Gastrocnemius medialis (tissue), 4 donors: Measurements from ENCODE around the gene HDAC4. TPM values are rescaled to one million over a fixed set of nuclear protein-coding genes. Genes with fewer than 3 reads are reported as not detected.
A peak's percentile ranks its signal among the peaks of the same experiment; 100 is the strongest.

ENCODE experiments used
- ATAC-seq, 2 donors: fragments of 150-250 bp; one replicate each; pipeline ENCODE4 v1.9.1; 2016
- DNase-seq, 2 donors: peaks; one replicate each; pipeline ENCODE4 v3.0.0-alpha.2; 2019
- H3K27ac ChIP-seq, 4 donors: fragments of 200-600 bp; sonication (generic); 1 replicate in 1 of 4; 2 replicates in 3 of 4; pipeline ENCODE4 v1.5.1; 2016 to 2018; ENCODE audit warnings: mild to moderate bottlenecking in 2 of 4, moderate library complexity in 1 of 4
- H3K27me3 ChIP-seq, 3 donors: fragments of 200-600 bp; sonication (generic) in 2 of 3; 1 replicate in 1 of 3; 2 replicates in 2 of 3; pipeline versions ENCODE4 v1.5.1 to v1.6.0; 2016 to 2019; ENCODE audit warnings: mild to moderate bottlenecking in 1 of 3, moderate library complexity in 1 of 3
- H3K36me3 ChIP-seq, 2 donors: fragments of 200-600 bp; sonication (generic) in 1 of 2; one replicate each; pipeline ENCODE4 v1.5.1; 2017 to 2018
- H3K4me1 ChIP-seq, 2 donors: fragments of 200-600 bp; sonication (generic) in 1 of 2; one replicate each; pipeline ENCODE4 v1.5.1; 2016 to 2017; ENCODE audit warnings: mild to moderate bottlenecking in 2 of 2
- H3K4me3 ChIP-seq, 4 donors: fragments of 200-600 bp; sonication (generic) in 3 of 4; 1 replicate in 1 of 4; 2 replicates in 3 of 4; pipeline ENCODE4 v1.5.1; 2016 to 2019; ENCODE audit warnings: mild to moderate bottlenecking in 2 of 4
- H3K9me3 ChIP-seq, 3 donors: fragments of 200-600 bp; sonication (generic) in 2 of 3; 1 replicate in 1 of 3; 2 replicates in 2 of 3; pipeline ENCODE4 v1.5.1; 2016 to 2019
- POLR2A ChIP-seq, 2 donors: fragments of 450-650 bp; IDR thresholded peaks; one replicate each; pipeline ENCODE4 v1.6.1; 2017; ENCODE audit warnings: antibody characterized with exemption in 2 of 2, mild to moderate bottlenecking in 2 of 2, moderate library complexity in 2 of 2
- in situ Hi-C, 4 donors: fragments of 200-750 bp; cut with MboI; loops; one replicate each; pipeline versions ENCODE4 v1.15.0 to v1.8.0; 2017; ENCODE audit warnings: low sequenced_read_pairs in 4 of 4
- intact Hi-C: fragments of 100-400 bp; cut with DNase I; formaldehyde crosslinking; loops from one replicate; pipeline ENCODE4 v1.15.1; 2023; ENCODE audit warnings: low total_unique reads
- total RNA-seq, 4 donors: library from RNA; depleted of rRNA; stranded (reverse); fragments of >200 nt; gene quantifications; one replicate each; pipeline versions ENCODE4 v1.1.0 to v1.2.3, GENCODE V29; 2016
- TF ChIP-seq, protein P1 (sequence below), 5 experiments: fragments of 450-650 bp in 3 of 5; fragments of 200-600 bp in 2 of 5; sonication (generic) in 2 of 5; IDR thresholded peaks in 4 of 5; conservative IDR thresholded peaks in 1 of 5; 1 replicate in 4 of 5; 2 replicates in 1 of 5; pipeline ENCODE4 v1.5.1; 2016 to 2019; ENCODE audit warnings: antibody characterized with exemption in 5 of 5, mild to moderate bottlenecking in 3 of 5, moderate library complexity in 3 of 5

The HDAC4 gene
- total RNA-seq, 4 donors from 2014 or later = 23.6 to 257 (median 119) TPM

- no peaks in the 10 kb centered on the region for H3K4me1 ChIP-seq
- H3K27ac ChIP-seq = no peak overlapping the region
- no peaks in the 10 kb centered on the region for H3K27me3 ChIP-seq
- ATAC-seq = no peak
- no peak for DNase-seq
- H3K36me3 ChIP-seq = no peaks in the 10 kb centered on the region
- intact Hi-C loops = no loop called here
- in situ Hi-C loops = loop anchor here in 1 of 4 donors (25.0 kb wide), 1 partner anchor 476 kb away; no protein-coding TSS in a partner anchor
- H3K4me3 ChIP-seq = no peak overlapping the region
- H3K9me3 ChIP-seq = no peaks in the 10 kb centered on the region
- no peak for TF ChIP-seq POLR2A (IDR thresholded peaks at IDR 0.05)
- TF ChIP-seq, protein P1, sequence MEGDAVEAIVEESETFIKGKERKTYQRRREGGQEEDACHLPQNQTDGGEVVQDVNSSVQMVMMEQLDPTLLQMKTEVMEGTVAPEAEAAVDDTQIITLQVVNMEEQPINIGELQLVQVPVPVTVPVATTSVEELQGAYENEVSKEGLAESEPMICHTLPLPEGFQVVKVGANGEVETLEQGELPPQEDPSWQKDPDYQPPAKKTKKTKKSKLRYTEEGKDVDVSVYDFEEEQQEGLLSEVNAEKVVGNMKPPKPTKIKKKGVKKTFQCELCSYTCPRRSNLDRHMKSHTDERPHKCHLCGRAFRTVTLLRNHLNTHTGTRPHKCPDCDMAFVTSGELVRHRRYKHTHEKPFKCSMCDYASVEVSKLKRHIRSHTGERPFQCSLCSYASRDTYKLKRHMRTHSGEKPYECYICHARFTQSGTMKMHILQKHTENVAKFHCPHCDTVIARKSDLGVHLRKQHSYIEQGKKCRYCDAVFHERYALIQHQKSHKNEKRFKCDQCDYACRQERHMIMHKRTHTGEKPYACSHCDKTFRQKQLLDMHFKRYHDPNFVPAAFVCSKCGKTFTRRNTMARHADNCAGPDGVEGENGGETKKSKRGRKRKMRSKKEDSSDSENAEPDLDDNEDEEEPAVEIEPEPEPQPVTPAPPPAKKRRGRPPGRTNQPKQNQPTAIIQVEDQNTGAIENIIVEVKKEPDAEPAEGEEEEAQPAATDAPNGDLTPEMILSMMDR (IDR thresholded peaks at IDR 0.05 in 4 of 5, conservative IDR thresholded peaks at IDR 0.05 in 1 of 5) = no peak
Observed at GRCh38 chr2:239411549-239412319, 10.9 kb upstream of the HDAC4 start.

DNA sequence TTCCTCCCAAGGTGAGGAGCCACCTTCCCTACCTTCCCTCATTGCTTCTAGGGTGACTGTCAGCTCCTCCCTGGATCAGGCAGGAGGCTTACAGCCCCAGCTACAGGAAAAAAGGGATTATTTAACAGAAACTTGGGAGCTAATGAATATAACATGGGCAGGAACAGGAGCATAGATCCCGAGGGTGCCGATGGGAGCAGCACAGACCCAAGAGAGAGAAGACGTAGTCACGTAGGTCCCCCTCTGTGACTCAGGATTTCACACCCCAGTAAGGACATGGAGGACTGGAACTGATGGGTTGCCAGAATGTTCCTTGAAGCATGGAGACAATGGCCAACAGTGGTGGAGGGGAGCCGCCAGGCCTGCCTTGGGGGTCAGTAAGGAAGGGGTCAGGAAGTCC lies 10.3 kb upstream of the HDAC4 start:
- TF ChIP-seq, protein P1 (IDR thresholded peaks at IDR 0.05 in 4 of 5, conservative IDR thresholded peaks at IDR 0.05 in 1 of 5) = no peak
- no peak for TF ChIP-seq POLR2A (IDR thresholded peaks at IDR 0.05)
- Histone ChIP-seq H3K4me1 (no peaks in the 10 kb centered on the region), H3K9me3 (no peaks in the 10 kb centered on the region), H3K4me3 (no peak overlapping the region), H3K27me3 (no peaks in the 10 kb centered on the region), H3K36me3 (no peaks in the 10 kb centered on the region), H3K27ac (no peak overlapping the region)
- in situ Hi-C loops = loop anchor here in 1 of 4 donors (25.0 kb wide), 1 partner anchor 476 kb away; no protein-coding TSS in a partner anchor
- DNase-seq (no peak), ATAC-seq (no peak)
- intact Hi-C loops = no loop called here

- Histone ChIP-seq H3K4me1 (no peaks in the 10 kb centered on the region), H3K27ac (no peak overlapping the region), H3K27me3 (no peaks in the 10 kb centered on the region), H3K4me3 (no peak overlapping the region), H3K9me3 (no peaks in the 10 kb centered on the region), H3K36me3 (no peaks in the 10 kb centered on the region)
- no peak for TF ChIP-seq POLR2A (IDR thresholded peaks at IDR 0.05)
- TF ChIP-seq, protein P1 (IDR thresholded peaks at IDR 0.05 in 4 of 5, conservative IDR thresholded peaks at IDR 0.05 in 1 of 5) = no peak
- in situ Hi-C loops = loop anchor here in 1 of 4 donors (25.0 kb wide), 1 partner anchor 477 kb away; no protein-coding TSS in a partner anchor
- DNase-seq (no peak), ATAC-seq (no peak)
- intact Hi-C loops = no loop called here
Observed at GRCh38 chr2:239409976-239410375, 9.2 kb upstream of the HDAC4 start.

- ATAC-seq (peak in 1 of 2 donors; percentile 42), DNase-seq (no peak)
- no peak overlapping the region for H3K4me3 ChIP-seq
- no peak overlapping the region for H3K27ac ChIP-seq
- in situ Hi-C loops = loop anchor here in 1 of 4 donors (25.0 kb wide), 1 partner anchor 480 kb away; no protein-coding TSS in a partner anchor
- H3K36me3 ChIP-seq = no peaks in the 10 kb centered on the region
- H3K4me1 ChIP-seq = peaks cover 0 to 6% of the 10 kb centered on the region in 2 donors
- TF ChIP-seq, protein P1 (IDR thresholded peaks at IDR 0.05 in 4 of 5, conservative IDR thresholded peaks at IDR 0.05 in 1 of 5) = no peak
- no peak for TF ChIP-seq POLR2A (IDR thresholded peaks at IDR 0.05)
- intact Hi-C loops = no loop called here
- no peaks in the 10 kb centered on the region for H3K9me3 ChIP-seq
- no peaks in the 10 kb centered on the region for H3K27me3 ChIP-seq
Observed at GRCh38 chr2:239407112-239407511, 6.3 kb upstream of the HDAC4 start.
